Activated naive CD4-positive, alpha-beta T cell treated with anti-CD3 and anti-CD28 coated beads, Interleukin-2, amount 50 U/mL, for 72 hours (primary cell): Measurements from ENCODE around the gene MAT1A. TPM values are rescaled to one million over a fixed set of nuclear protein-coding genes. Genes with fewer than 3 reads are reported as not detected.

ENCODE experiments used
- total RNA-seq, 2 donors: library from RNA; stranded (reverse); gene quantifications; one replicate each; pipeline ENCODE4 v1.2.3, GENCODE V29; 2022

Gene MAT1A
- total RNA-seq, 2 donors from 2014 or later, result not detected

Other genes with a start within 250 kb of the MAT1A start
- gene TMEM254, start 211.0 kb downstream of the MAT1A start, total RNA-seq, result 10 to 100 TPM in 1 of 2 donors, 1 to 10 TPM in 1; 4.8 to 17.1 TPM
- not detected for gene PLAC9, start 156.9 kb downstream of the MAT1A start, total RNA-seq
- gene ANXA11, start 84.1 kb downstream of the MAT1A start, total RNA-seq, result 100 to 1,000 TPM; 218 to 304 TPM
- gene DYDC1, start 67.1 kb upstream of the MAT1A start, total RNA-seq, result not detected
- gene DYDC2, start 67.1 kb upstream of the MAT1A start, total RNA-seq, result not detected
- gene PRXL2A, start 118.9 kb upstream of the MAT1A start, total RNA-seq, result 10 to 100 TPM; 15.1 to 18.5 TPM
- gene TSPAN14, start 164.7 kb upstream of the MAT1A start, total RNA-seq, result 10 to 100 TPM; 30.7 to 53.6 TPM
- under 1 TPM in 1 of 2 donors, not detected in 1; 0.14 TPM for gene SH2D4B, start 248.2 kb upstream of the MAT1A start, total RNA-seq